ENCODE results near the gene CYBC1.

The CYBC1 gene

DNA sequence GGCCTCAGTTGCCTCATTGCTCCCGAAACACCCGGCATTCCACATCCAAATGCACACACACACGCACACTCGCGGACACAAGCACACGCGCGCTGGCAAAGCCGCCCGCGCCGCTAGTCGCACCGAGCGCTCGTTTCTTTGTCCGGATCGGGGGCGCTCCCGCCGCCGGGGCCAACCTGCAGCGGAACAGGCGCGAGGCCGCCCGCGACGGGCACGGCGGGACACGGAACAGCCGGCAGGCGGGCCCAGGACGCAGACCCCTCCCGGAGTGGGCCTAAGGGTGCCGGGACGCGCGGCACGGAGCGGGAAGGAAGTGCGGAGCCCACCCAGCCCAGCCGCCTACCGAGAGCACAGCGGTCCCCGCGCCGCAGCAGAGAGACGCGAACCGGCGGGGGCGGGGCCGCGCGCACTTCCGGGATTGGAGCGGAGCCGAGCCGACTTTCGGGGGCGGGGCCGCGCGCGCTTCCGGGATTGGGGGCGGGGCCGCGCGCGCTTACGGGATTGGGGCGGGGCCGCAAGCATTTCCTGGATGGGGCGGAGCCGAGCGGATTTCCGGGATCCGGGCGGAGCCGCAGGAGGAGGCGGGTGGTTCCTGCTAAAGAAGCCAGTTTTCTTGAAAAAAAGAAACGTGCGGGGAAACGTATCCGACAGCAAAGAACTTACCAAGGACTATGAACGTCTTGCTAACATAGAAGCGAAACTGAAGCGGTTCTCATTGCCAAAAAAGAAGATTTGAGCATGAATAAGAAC lies at the start of gene CYBC1:
Gene CYBC1, minus strand, starts transcription at position 396 of the 750 bp plus-strand sequence. CDS start 1,498 bp downstream, outside the sequence.
- peak; percentile 94 for DNase-seq (ENCODE audit: low spot score)

DNA sequence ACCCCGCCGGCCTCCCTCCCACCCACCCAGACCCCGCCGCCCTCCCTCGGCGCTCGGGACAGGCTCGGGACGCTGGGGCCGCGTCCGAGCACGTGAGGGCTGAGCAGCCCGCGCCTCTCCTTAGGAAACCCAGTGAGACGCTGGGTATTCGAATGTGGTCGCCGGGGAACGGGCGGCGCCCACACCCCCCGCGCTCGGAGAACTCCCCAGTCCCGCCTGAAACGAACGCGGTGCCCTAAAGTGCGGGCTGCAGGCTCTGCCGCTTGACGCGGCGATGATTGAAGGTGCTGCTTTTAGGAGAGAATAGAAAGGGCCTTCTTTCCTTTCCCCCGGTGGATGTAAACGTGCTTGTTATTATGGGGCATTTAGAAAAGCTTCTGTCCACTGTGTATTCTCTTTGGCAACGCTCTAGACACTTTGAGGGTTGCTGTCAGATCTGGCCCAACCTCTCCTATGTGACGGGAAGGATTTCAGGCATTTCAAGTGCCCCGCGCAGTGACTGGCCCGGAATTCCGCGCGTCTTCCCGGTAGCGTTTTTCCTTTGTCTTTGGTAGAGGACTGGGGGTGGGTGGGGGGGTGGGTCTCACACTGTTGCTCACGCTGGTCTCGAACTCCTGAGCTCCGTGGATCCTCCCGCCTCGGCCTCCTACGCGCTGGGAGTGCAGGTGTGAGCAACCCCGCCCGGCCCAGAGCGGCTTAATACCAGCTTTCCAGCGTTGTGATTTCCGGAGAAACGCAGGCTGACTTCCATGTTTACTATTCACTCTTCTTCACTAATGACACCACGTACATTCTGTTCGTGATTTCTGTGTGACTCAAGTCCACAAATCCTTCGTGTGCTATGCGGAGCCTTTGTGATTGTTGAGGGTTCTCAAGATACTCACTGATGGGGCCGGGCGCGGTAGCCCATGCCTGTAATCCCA lies 47.2 kb upstream of the CYBC1 start:
- DNase-seq (ENCODE audit: low spot score) = peak; percentile 39

DNA sequence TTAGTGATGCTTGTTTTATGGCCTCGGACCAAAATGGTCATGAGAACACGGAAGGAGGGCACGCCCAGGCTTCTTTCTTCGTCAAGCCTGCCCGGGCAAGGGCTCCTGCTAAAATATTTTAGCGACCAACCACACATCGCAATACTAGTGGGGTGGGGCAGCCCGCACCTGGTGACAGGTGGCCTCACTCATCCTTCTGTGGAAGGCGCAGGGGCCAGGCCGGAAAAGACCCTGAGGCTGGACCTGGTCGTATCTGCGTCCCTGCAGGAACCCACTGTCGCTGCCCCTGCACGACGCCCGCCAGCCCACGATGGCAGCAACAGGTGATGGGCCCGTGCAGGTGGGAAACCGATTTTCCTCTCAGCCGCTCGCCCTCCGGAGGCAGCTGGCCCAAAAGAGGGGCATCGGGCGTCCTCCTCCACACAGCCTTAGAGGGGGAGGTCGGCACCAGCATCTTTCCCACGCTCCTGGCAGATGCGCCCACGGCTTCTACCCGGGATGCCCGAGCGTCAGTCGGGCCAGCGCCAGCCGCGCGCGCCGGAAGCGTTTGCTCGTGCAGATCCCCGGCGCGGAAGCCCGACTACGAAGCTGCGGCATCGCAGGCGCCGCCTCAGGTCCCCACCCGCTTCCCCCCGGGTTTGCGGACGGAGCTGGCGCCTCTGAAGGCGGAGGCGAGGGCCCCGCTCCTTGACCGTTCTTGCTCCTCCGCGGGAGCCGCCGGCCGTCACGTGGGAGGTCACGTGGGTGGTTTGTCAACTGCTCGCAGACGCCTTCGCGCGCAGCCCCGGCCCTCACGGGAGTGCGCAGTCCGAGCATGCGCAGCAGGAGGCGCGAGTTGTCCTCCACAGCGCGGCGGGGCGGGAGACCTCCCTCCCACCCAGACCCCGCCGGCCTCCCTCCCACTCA lies 46.2 kb upstream of the CYBC1 start:
- DNase-seq (ENCODE audit: low spot score) = peak; percentile 86

DNA sequence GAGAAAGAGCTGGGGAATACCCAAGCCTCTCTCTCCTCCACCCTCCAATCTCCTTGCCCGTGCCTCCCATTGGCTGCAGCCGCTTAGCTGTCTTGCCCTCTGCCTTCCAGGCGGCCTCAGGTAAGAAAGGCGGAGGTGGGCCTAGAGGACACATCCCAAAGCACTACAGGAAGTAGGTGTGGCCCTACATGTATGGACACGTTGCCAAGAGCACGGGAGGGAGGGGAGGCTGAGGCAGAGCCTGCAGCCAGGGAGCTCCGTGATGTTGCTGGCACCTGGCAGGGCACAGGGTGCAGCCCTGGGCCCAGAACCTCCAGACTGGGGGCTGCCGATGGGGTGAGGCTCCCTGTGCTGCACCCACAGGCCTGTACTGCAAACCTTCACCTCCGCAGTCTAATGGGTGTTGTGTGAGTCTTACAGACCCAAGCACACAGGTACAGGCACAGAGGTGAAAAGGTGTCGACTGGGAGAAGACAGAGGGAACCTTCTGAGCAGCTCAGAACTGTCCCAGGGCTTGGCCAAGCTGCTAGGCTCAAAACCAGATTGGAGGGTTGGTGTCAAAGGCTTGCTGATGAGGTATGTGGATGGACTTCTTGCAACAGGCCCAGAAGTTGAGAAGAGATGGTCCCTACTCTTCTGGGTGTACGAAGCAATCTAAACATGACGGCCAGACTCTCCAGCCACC lies 45.4 kb upstream of the CYBC1 start:
- no peak for DNase-seq (ENCODE audit: low spot score)

DNA sequence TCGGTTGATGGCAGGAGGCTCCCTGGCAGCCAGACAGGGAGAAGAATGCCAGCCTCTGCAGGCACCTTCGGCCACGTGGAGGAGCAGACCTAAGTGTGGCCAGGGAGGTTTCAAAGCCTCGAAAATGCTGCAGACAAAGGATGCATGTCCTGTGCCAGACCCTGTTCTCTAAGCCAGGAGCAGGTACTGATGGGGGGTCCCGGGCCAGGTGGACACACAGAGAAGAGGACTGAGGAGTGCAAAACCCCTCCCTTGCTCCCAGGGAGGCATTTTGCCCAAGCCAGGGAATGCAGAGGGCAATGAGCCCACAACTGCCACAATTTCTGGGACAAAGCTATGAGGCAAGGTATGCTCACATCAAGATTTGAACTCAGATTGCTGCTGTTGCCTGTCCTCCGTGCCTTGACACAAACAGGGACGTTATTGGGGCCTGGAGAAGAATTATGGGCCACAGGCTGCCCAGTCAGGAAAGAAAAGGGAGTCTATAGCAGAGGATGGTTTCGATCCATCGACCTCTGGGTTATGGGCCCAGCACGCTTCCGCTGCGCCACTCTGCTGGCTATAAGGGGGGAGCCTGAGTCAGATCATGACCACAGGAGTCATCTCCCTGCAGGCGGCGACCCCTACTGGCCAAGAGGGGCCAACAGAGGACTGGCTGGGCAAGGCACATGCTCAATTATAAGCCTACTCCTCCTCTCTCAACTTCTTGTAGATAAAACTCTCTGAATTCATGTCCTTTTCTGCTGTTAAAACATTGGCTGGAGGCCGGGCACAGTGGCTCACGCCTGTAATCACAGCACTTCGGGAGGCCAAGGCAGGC lies 43.9 kb upstream of the CYBC1 start:
- peak; percentile 93 for DNase-seq (ENCODE audit: low spot score)

DNA sequence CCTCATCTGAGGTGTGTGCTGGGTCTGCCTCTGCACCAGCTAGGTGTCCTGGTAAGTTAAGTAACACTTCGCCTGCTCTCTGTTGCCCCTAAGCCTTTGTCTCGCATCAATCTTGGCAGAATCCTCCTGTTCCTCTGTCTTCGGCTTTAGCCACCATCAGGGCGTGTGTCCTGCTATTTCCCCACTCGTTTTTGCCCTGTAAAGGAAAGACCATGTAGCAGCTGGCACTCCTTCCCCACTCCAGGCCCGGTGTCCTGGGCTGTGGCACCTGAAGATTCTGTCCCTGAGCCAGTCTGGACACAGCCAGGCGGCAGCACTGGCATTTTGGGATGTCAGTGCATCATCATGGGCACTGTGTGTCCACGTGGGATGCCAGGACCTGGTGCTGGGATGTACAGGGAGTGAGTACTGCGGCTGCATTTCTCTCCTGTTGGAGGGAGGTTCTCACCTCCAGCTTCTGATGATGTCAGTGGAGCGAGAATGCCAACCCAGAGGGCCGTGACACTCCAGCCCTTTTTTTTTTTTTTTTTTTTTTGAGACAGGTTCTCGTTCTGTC lies 42.8 kb upstream of the CYBC1 start:
- DNase-seq (ENCODE audit: low spot score) = no peak

DNA sequence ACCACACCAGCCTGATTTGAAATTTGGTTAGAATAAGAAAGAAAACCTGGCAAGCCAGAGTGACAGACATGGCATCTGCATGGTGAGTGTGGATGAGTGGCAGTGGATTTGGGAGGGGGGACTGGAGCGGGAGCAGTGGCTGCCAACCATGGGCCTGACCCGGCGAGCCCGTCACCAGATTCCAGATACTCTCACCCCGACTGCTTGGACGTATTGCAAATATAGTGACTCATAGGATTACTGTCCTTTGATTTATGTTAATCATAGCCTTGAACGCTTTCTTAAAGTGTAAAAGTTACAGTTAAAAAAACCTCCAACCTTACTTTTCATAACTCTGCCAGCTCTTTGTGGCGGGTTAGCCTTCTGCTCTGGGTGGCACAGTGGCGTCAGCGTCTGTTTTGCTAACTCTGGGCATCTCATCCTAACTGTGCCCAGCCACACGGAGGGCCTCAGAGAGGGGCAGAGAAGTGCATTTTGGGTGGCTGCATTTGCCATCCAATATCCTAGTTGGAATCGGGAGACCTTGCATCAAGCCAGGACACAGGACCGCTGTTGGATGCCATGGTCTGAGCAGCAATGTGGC lies 42.2 kb upstream of the CYBC1 start:
- DNase-seq (ENCODE audit: low spot score) = no peak

DNA sequence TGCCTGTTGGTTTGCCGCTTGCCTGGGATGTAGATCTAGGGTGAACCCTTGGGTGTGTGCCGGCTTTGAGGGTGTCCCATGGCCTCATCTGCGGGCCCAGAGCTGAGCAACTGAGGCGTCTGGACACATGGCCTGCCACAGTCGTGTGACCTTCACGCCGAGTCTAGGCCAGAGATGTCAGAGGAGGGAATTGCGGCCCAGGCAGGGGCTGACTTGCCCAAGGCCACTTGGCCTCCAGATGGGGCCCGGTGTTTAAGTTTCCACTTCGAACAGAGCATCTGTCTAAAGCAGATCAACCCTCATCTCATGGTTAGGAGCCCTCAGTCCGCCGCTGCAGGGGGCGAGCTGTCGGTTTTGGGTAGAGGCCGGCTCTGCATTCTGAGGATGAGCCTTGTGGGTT lies 41.0 kb upstream of the CYBC1 start:
- no peak for DNase-seq (ENCODE audit: low spot score)

DNA sequence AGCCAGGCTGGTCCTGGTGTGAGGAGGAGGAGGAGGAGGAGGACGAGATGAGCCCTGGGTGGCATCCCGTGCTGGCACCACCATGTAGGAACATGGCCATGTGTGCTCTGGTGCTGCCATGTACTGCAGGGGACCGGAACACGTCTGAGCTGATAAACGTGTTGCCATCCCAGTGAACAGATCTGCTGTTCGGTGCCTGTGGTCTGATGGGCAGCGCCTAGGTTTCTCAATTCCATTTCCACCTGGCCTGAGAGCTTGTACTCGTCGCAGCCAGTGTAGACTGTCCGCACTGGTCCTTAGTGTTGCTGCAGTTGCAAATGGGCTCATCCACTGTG lies 40.6 kb upstream of the CYBC1 start:
- no peak for DNase-seq (ENCODE audit: low spot score)

DNA sequence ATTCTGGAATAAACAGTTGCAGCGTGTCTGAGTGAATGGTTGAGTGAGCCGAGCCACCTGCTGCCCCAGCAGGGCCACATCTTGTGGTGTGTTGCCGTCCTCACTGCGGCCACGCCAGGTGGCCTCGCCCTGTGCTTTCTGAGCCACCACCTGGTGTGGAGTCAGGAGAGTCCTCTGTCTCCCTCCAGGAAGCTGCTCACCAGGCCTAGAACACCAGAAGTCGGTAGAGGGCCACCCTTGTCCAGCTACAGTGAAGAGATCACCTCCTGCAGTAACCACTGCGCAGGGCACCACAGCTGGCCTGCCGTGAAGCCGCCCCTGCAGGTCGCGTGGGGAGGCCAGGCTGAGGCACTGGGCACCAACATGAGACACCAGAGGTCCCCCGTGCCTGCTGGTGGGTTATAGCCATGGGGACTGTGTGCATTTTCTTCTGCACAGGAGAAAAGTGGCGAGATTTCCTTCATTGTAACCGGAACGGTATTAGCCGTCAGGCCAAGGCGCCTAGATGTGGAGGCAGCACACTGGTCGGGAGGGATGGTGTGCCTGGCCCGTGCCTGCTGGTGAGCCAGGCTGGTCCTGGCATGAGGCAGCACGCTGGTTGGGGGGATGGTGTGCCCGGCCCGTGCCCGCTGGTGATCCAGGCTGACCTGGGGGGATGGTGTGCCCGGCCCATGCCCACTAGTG lies 40.1 kb upstream of the CYBC1 start:
- DNase-seq (ENCODE audit: low spot score) = no peak

DNA sequence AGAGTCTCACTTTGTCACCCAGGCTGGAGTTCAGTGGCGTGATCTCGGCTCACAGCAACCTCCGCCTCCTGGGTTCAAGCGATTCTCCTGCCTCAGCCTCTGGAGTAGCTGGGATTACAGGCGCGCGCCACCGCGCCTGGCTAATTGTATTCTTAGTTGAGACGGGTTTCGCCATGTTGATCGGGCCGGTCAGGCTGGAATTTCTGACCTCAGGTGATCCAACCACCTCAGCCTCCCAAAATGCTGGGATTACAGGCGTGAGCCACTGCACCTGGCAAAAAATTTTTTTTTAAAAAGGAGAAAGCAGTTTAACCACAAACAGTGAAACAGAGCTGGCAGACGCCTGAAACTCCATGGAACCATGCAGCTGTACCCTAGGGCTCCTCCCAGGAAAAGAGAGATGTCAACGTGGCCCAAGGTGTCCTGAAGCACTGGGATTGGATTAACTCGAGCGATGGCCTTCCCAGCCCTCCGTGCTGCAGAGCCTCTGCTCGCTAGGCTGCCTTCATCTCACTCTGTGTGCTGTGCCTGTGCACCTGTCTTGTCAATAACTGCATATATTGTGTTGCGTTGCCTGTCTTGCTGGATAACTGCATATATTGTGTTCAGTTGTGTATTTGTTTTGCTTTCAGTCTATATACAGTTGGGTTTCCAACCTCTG lies 39.4 kb upstream of the CYBC1 start:
- no peak for DNase-seq (ENCODE audit: low spot score)

DNA sequence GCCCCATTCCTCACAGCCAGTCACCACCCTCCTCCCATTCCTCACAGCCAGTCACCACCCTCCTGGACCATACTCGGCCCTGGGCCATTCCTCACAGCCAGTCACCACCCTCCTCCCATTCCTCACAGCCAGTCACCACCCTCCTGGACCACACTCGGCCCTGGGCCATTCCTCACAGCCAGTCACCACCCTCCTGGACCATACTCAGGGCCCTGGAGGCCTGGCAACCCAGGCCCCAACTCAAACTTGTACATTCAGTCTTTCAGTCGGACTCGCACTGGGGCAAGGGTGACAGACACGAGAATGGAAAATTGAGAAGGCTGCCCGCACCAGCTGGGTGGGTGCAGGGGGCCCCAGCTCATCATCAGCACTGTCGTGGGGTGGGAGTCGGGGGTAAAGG lies 38.6 kb upstream of the CYBC1 start:
- DNase-seq (ENCODE audit: low spot score) = no peak

DNA sequence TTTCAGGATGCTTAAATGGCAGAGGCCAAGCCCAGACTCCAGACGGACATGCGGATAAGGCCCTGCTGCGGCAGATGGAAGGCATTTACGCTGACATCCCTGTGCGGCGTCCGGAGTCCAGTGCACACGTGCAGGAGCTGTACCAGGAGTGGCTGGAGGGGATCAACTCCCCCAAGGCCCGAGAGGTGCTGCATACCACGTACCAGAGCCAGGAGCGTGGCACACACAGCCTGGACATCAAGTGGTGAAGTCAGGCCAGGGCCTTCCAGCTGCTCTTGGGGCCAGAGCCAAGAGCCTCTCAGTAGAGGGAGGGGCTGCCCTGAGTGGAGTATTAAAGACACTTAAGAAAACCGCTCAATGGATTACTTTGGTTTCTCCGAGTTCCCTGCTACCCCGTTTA lies 37.4 kb upstream of the CYBC1 start:
- no peak for DNase-seq (ENCODE audit: low spot score)

DNA sequence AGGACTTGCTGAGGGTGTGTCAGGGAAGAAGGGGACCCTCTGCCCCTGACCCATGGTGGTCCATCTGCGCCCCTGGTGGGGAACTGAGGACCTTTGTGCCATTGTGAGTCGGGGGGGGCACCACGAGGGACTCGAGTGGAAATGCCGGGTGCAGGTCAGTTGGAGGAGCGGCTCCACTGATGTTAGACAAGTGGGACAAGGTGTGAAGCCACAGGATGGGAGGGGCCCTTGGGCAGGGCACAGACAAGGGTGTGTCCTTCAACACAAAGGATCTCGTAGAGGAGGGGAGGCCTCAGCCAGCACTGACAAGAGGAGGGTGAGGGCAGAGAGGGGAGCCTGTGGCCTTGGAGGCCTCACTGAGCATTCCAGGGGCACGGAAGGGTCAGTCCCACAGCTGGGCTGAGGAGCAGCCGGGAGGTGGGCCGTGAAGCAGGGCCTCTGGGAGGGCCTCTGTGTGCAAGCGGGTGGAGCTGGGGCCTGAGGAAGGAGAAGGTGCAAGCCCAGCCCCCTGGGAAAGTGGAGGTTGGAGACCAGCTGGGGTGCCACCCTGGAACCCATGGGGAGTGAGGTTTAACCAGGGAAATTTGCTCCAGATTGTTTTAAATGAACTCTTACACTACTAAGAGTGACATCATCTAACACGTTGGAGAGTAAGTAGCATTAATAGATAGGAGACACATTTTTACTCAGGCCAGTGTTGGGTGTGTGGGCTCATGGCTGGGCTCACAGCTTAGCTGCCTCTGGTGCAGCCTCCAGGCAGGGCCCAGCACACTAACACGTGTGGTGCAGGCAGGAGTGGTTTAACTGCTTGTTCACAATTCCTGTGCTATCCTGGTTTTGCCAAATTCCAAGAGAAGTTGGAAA lies 35.9 kb upstream of the CYBC1 start:
- DNase-seq (ENCODE audit: low spot score) = no peak

DNA sequence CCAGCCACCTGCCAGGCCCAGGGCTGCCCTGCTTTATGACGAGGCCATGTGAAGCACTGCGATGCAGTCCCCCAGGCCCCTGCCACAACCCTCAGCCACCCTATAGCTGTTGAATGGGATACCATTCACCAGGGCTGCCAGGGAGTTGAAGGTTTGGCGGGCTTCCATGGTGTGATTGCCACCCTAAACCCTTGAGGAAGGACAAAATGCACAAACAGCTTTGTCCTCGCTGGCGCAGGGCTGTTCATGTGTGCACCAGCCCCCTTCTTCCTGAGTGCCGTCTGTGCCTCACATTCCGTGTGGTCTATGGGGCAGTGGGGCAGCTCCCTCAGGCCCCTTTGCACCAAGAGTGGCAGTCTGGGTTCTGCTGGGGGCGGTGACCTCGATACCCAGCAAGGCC lies 33.3 kb upstream of the CYBC1 start:
- DNase-seq (ENCODE audit: low spot score) = no peak

DNA sequence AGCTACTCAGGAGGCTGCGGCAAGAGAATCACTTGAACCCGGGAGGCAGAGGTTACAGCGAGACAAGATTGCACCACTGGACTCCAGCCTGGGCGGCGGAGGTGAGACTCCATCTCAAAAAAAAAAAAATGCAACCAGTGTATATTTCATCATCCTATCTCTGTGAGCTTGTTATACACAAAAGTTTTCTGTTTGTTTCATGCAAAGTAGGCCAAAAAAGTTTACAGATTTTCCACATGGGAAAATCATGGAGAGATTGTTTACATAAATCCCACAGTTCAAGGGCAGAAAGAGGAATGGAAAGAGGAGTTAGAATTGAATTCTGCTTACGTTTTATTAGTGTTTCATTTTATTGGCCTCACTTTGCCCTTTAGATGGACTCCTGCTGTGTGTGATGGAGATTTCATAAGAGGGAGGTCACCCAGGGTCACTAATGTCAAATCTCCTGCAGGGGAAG lies 32.7 kb upstream of the CYBC1 start:
- no peak for DNase-seq (ENCODE audit: low spot score)

DNA sequence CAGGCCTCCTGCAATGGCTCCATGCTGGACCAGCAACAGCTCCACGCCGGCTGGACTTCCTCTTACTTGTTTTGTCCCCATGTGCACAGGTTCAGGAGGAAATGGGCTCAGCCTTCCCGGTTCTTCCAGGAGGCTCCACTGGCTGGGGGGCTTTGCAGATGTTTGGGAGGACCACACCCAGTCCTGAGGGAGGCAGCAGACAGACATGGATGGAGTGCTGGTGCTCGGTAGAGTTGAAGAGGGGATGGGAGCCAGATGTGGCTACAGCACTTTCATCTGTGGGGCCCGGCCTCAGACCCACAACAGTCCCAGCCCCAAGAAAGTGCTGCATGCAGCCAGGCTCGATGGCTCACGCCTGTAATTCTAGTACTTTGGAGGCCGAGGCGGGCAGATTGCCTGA lies 29.8 kb upstream of the CYBC1 start:
- no peak for DNase-seq (ENCODE audit: low spot score)

DNA sequence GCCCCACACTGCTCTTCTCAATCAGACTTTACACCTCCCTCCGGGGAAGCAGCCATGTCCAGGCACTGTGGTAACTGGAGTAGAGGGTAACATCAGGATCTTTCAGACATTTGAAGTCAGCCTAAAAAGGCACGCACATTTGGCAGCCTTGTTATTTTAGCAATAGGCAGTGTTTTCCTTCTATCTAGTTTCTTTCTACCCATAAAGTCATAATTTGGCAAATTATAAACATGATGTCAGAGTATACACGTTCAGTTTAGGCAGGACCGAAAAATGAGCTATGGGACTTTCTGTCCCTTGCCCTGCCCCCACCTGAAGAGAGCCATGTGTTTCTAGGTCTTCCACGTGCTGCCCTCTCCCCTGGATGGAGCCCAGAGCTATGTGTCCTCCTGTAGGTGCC lies 29.1 kb upstream of the CYBC1 start:
- no peak for DNase-seq (ENCODE audit: low spot score)
